K562 (cell line): ENCODE measurements around the gene VGLL4. TPM values are rescaled to one million over a fixed set of nuclear protein-coding genes. Genes with fewer than 3 reads are reported as not detected.

Experiments used
- ATAC-seq: fragments of 200-7000 bp; cut with Tn5 transposase; 3 replicates; pipeline ENCODE4 v1.9.1; 2020; ENCODE audit warnings: moderate library complexity
- BruUV-seq: library from RNA; stranded (reverse); fragments of 400-500 nt; replicated peaks from 2 replicates; lab custom pipeline; 2021; lab: Mats Ljungman, UMichigan
- CTCF ChIA-PET: fragments of 300-600 bp; formaldehyde crosslinking; extraction: SDS; loops from one replicate; lab custom pipeline; 2021; ENCODE audit warnings: low intra/inter-chr PET ratio; lab: Yijun Ruan, JAX
- POLR2A ChIA-PET: fragments of 300-600, 350-650 bp; sonication (Branson Sonifier 250); formaldehyde crosslinking; extraction: SDS; loops from one replicate; lab custom pipeline; 2021; ENCODE audit warnings: antibody characterized with exemption, inconsistent platforms; lab: Yijun Ruan, JAX
- DNase-seq, 4 experiments: peaks; one replicate each; pipeline versions ENCODE4 v3.0.0 to v3.0.0-alpha.2; 2011 to 2018; ENCODE audit warnings: low spot score in 3 of 4, mixed read lengths in 3 of 4; ENCODE audit errors: extremely low read depth in 1 of 4
- FAIRE-seq: peaks from 2 replicates; lab custom pipeline; 2011; peaks lifted over from hg19 to GRCh38; lab: Jason Lieb, UNC
- H2AFZ ChIP-seq: 2 replicates; pipeline ENCODE4 v1.6.0; 2011; ENCODE audit warnings: low read depth, low read length, control low read depth, inconsistent platforms
- H3K27ac ChIP-seq: fragments of 200-600 bp; 3 replicates; pipeline ENCODE4 v1.8.0; 2011; ENCODE audit warnings: low read depth, mild to moderate bottlenecking, control low read depth, inconsistent platforms, low read length, moderate library complexity, mixed read lengths; ENCODE audit errors: extremely low read depth
- H3K27me3 ChIP-seq, 2 experiments: fragments of 300-600 bp in 1 of 2; 2 replicates in 1 of 2; 3 replicates in 1 of 2; pipeline versions ENCODE4 v1.6.0 to v1.8.0; 2011; ENCODE audit warnings: inconsistent platforms in 2 of 2, low read length in 2 of 2, mild to moderate bottlenecking in 1 of 2, mixed read lengths in 1 of 2, moderate library complexity in 1 of 2; ENCODE audit not compliant: control insufficient read depth in 2 of 2, insufficient read depth in 2 of 2
- H3K36me3 ChIP-seq: fragments of 300-600 bp; 3 replicates; pipeline ENCODE4 v1.8.0; 2011; ENCODE audit warnings: mild to moderate bottlenecking, low read length, inconsistent platforms; ENCODE audit not compliant: control insufficient read depth, insufficient read depth
- H3K4me1 ChIP-seq, 2 experiments: fragments of 200-600 bp in 1 of 2; replicated peaks in 1 of 2; 2 replicates in 1 of 2; 3 replicates in 1 of 2; pipeline versions ENCODE4 v1.5.1 to v1.8.0; 2011; ENCODE audit warnings: inconsistent platforms in 2 of 2, low read length in 2 of 2, mild to moderate bottlenecking in 1 of 2, mixed read lengths in 1 of 2, moderate library complexity in 1 of 2; ENCODE audit not compliant: control insufficient read depth in 2 of 2, insufficient read depth in 2 of 2
- H3K4me2 ChIP-seq: 2 replicates; pipeline ENCODE4 v1.6.1; 2011; ENCODE audit warnings: low read length, control low read depth, inconsistent platforms, mixed read lengths; ENCODE audit not compliant: insufficient read depth
- H3K4me3 ChIP-seq: fragments of 200-600 bp; sonication (generic), shearing (Covaris generic); 2 replicates; pipeline ENCODE4 v1.5.1; 2016; ENCODE audit warnings: control low read depth, inconsistent platforms
- H3K79me2 ChIP-seq: fragments of 200-600 bp; 3 replicates; pipeline ENCODE4 v1.8.0; 2011; ENCODE audit warnings: low read length, inconsistent platforms; ENCODE audit not compliant: control insufficient read depth, insufficient read depth
- H3K9ac ChIP-seq, 2 experiments: 2 replicates each; pipeline versions ENCODE4 v1.6.0 to v1.6.1; 2011; ENCODE audit warnings: low read depth in 2 of 2, low read length in 2 of 2, control low read depth in 1 of 2, inconsistent platforms in 1 of 2, mild to moderate bottlenecking in 1 of 2, mixed read lengths in 1 of 2; ENCODE audit not compliant: insufficient read depth in 1 of 2
- H3K9me1 ChIP-seq: one replicate; pipeline ENCODE4 v1.6.0; 2011; ENCODE audit warnings: inconsistent platforms, mild to moderate bottlenecking, low read length, moderate library complexity; ENCODE audit not compliant: control insufficient read depth, insufficient read depth
- H3K9me3 ChIP-seq: replicated peaks from 2 replicates; pipeline ENCODE4 v1.5.1; 2011; ENCODE audit warnings: low read depth, low read length, inconsistent platforms; ENCODE audit not compliant: control insufficient read depth, insufficient read depth
- H4K20me1 ChIP-seq: replicated peaks from 2 replicates; pipeline ENCODE4 v1.6.1; 2011; ENCODE audit warnings: low read length, inconsistent platforms, mixed read lengths; ENCODE audit not compliant: control insufficient read depth, insufficient read depth
- BRCA1 ChIP-seq, 2 experiments: fragments of 450-650 bp in 1 of 2; sonication (generic) in 1 of 2; formaldehyde crosslinking in 1 of 2; IDR thresholded peaks; 2 replicates each; pipeline versions ENCODE4 v1.5.0 to v1.6.1; 2017 to 2020; ENCODE audit warnings: mild to moderate bottlenecking in 1 of 2, missing genetic modification reagents in 1 of 2
- DMBX1 ChIP-seq: fragments of 250-450 bp; sonication (Bioruptor Pico); IDR thresholded peaks from 2 replicates; pipeline ENCODE4 v1.8.0; 2022; ENCODE audit warnings: inconsistent platforms, mild to moderate bottlenecking, moderate library complexity, borderline replicate concordance
- FUS ChIP-seq: fragments of 200-400 bp; formaldehyde crosslinking; optimal IDR thresholded peaks from 2 replicates; pipeline ENCODE3; 2017; ENCODE audit warnings: low read depth, low read length
- HMG20A ChIP-seq: fragments of 450-650 bp; formaldehyde crosslinking; conservative IDR thresholded peaks from 2 replicates; pipeline ENCODE4 v1.4.0; 2020; ENCODE audit warnings: mild to moderate bottlenecking, mixed read lengths
- HNRNPLL ChIP-seq: fragments of 200-400 bp; formaldehyde crosslinking; IDR thresholded peaks from 2 replicates; pipeline ENCODE4 v1.6.1; 2017; ENCODE audit warnings: low read length, low read depth, mild to moderate bottlenecking; ENCODE audit not compliant: poor library complexity, severe bottlenecking
- NCOA4 ChIP-seq: fragments of 450-650 bp; IDR thresholded peaks from 2 replicates; pipeline ENCODE4 v1.6.1; 2018; ENCODE audit warnings: mild to moderate bottlenecking; ENCODE audit not compliant: partially characterized antibody
- TEAD1 ChIP-seq, 2 experiments: fragments of 450-650 bp in 1 of 2; sonication (generic) in 1 of 2; formaldehyde crosslinking; IDR thresholded peaks; 2 replicates each; pipeline versions ENCODE4 v1.4.0 to v1.8.0; 2020 to 2022; ENCODE audit warnings: mild to moderate bottlenecking in 2 of 2, missing genetic modification reagents in 1 of 2
- ZBTB34 ChIP-seq: fragments of 250-450 bp; sonication (Bioruptor Pico); IDR thresholded peaks from 2 replicates; pipeline ENCODE4 v1.8.0; 2021; ENCODE audit warnings: mild to moderate bottlenecking, moderate library complexity
- ZNF57 ChIP-seq: fragments of 450-650 bp; formaldehyde crosslinking; IDR thresholded peaks from 2 replicates; pipeline ENCODE4 v1.4.0; 2020; ENCODE audit warnings: mild to moderate bottlenecking, moderate library complexity
- WGBS: fragments of 100-300 bp; shearing (Covaris generic); methylation state at CpG from one replicate; pipeline ENCODE4 v1.1.6; 2016; ENCODE audit warnings: low coverage, mixed read lengths; ENCODE audit not compliant: insufficient coverage; ENCODE audit errors: missing lambda C conversion rate; 5-methylcytosine and 5-hydroxymethylcytosine counted together
- in situ Hi-C: fragments of 300-500 bp; cut with MboI; formaldehyde crosslinking; loops from 4 replicates; pipeline ENCODE4 v1.15.0; 2018; ENCODE audit warnings: inconsistent platforms, mixed read lengths
- intact Hi-C: fragments of 100-400 bp; cut with micrococcal nuclease; formaldehyde crosslinking; loops from 2 replicates; pipeline ENCODE4 v1.14.2; 2022
- polyA plus RNA-seq, 8 experiments: library from polyadenylated mRNA; depleted of rRNA in 4 of 8; stranded (reverse) in 5 of 8; unstranded in 3 of 8; fragments of >200 nt; fragmentation: Nextera tagmentation in 2 of 8; fragmentation: Illumina TruSeq in 1 of 8; extraction: Ambion mirVana in 2 of 8; extraction: Trizol in 1 of 8; gene quantifications; 2 replicates each; pipeline versions ENCODE4 v1.2.1 to v1.2.3, GENCODE V29; 2011 to 2014; ENCODE audit warnings: inconsistent platforms in 1 of 8, missing spikeins in 1 of 8
- total RNA-seq, 7 experiments: library from RNA; depleted of rRNA in 6 of 7; stranded (reverse); fragments of >200 nt in 6 of 7; fragmentation: Illumina TruSeq in 2 of 7; extraction: Trizol in 2 of 7; gene quantifications; 2 replicates each; pipeline versions ENCODE4 v1.2.1 to v1.2.3, GENCODE V29; 2011 to 2021; ENCODE audit warnings: low replicate concordance in 1 of 7
- TF ChIP-seq, protein P1 (sequence below): fragments of 200-800 bp; sonication (Bioruptor generic); IDR thresholded peaks from 2 replicates; pipeline ENCODE4 v1.6.1; 2017; ENCODE audit warnings: missing genetic modification characterization, missing compliant biosample characterization

Gene VGLL4
- total and polyA plus RNA-seq, 9 of the 15 experiments (the other 6 are each of a cell fraction or from before 2014, with no cell fraction given), result 0.27 to 10.9 (median 8.6) TPM

DNA sequence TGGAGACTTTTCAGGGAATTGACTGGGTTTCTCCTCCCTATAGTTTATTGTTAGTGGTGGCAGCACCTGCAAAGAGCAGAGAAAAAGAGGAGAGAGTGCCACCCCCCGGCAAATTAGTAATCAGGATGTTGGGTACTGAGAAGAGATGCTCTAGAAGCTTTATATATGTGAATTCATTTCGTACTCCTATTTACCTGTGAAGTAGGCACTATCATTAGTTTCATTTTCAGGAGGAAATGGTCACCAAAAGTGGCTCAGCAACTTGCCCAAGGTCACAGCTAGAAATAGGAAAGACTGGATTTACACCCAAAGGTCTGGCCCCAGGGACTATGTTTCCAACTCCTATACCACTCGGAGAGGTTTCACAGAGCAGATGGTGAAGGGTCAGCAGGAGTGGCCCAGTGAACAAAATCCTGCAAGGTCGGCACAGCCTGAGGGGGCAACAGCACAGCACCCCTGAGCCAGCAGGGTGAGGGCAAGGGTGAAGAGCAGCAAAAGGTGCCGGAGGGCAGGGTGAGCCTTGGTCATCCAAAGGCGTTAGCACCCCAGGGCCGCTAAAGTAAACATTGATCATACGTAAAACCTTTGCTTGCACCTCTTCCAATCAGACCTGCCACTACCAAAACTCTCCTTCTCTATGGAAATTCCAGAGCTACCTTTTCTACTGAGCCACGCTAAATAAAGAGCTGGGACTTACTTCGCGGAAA is 23.6 kb downstream of the VGLL4 start:
- in situ Hi-C loops, result no loop called here

More for the DNA sequence above, 23.6 kb downstream of the VGLL4 start:
- no peak for DNase-seq
- CTCF ChIA-PET, result no interaction called here
- ATAC-seq, result no peak
- WGBS, result 30% methylated on average over 11 of the region's 11 CpGs
- Histone ChIP-seq H3K9me3 (no peaks in the 10 kb centered on the region), H3K27me3 (peaks cover 0 to 15% of the 10 kb centered on the region in 2 experiments; a peak in 2 of 5 replicates), H3K4me1 (no peaks in the 10 kb centered on the region; a peak in 2 of 5 replicates), H3K4me2 (no peak overlapping the region), H2AFZ (no peak overlapping the region), H3K9me1 (no peaks in the 10 kb centered on the region)
- intact Hi-C loops, result no loop called here
- no TSS peak for BruUV-seq
- TF ChIP-seq FUS (no peak), HMG20A (CRISPR knock-in tag) (no peak), BRCA1 (IDR thresholded peaks at IDR 0.05) (no peak), BRCA1 (CRISPR knock-in tag; IDR thresholded peaks at IDR 0.05) (no peak), NCOA4 (no peak), HNRNPLL (no peak), TEAD1 (CRISPR knock-in tag; IDR thresholded peaks at IDR 0.05) (no peak), ZNF57 (CRISPR knock-in tag) (no peak), ZBTB34 (CRISPR knock-in tag) (no peak), DMBX1 (CRISPR knock-in tag) (no peak)
- TF ChIP-seq, protein P1, sequence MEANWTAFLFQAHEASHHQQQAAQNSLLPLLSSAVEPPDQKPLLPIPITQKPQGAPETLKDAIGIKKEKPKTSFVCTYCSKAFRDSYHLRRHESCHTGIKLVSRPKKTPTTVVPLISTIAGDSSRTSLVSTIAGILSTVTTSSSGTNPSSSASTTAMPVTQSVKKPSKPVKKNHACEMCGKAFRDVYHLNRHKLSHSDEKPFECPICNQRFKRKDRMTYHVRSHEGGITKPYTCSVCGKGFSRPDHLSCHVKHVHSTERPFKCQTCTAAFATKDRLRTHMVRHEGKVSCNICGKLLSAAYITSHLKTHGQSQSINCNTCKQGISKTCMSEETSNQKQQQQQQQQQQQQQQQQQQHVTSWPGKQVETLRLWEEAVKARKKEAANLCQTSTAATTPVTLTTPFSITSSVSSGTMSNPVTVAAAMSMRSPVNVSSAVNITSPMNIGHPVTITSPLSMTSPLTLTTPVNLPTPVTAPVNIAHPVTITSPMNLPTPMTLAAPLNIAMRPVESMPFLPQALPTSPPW (CRISPR knock-in tag), result no peak
- TF ChIP-seq, all 486 proteins: peak for 0
- Histone ChIP-seq H3K4me3 (no peak overlapping the region), H4K20me1 (peaks cover 21% of the 10 kb centered on the region), H3K79me2 (peaks cover 22% of the 10 kb centered on the region), H3K27ac (no peak overlapping the region), H3K9ac (no peak overlapping the region), H3K36me3 (no peaks in the 10 kb centered on the region)
- POLR2A ChIA-PET, result interaction anchor here (0.6 to 1.7 kb wide), 2 partner anchors 19 to 226 kb away, joined by 3 to 4 read pairs; no protein-coding TSS in a partner anchor
- no peak for FAIRE-seq
